Measurements from ENCODE around the gene NALCN. TPM values are rescaled to one million over a fixed set of nuclear protein-coding genes. Genes with fewer than 3 reads are reported as not detected.

The NALCN gene
- total RNA-seq, 2 donors from 2014 or later: 3.2 TPM; not detected in 1

- TF ChIP-seq POLR2AphosphoS5 (IDR thresholded peaks at IDR 0.05) (no peak), POLR2A (IDR thresholded peaks at IDR 0.05) (no peak), CTCF (IDR thresholded peaks at IDR 0.05) (no peak)
- Histone ChIP-seq H3K4me3 (no peak overlapping the region), H3K36me3 (no peaks in the 10 kb centered on the region), H3K27ac (no peak overlapping the region), H3K9me3 (no peaks in the 10 kb centered on the region), H3K4me1 (replicated peaks) (no peaks in the 10 kb centered on the region), H3K27me3 (replicated peaks; ENCODE audit: insufficient read depth) (no peaks in the 10 kb centered on the region)
- DNase-seq (ENCODE audit: low spot score): no peak
- 84% methylated on average over 5 of the region's 5 CpGs for WGBS
- intact Hi-C loops (cut with DNase I): no loop called here
These were observed 77.1 kb downstream of the NALCN start for GRCh38 chr13:101339202-101339601.

DNA sequence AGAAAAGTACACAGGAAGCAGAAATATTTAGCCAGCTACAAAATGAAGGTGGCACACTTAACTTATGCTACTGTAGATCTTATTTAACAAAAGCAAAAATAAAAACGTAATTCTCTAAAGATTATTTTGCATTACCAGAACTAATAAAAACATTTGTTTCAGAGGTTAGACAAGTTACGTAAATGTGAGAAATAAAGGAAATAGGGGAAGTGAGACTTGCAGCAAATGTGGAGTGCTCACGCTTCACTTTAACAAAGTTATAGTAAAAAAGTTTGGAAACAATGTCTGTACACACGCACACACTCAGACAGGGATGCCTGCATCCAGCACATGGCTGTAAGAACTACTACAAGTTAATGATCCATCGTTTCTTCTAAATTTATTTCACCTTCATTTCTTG, 83.7 kb downstream of the NALCN start:
- no peaks in the 10 kb centered on the region for H3K27me3 ChIP-seq (replicated peaks; ENCODE audit: insufficient read depth)
- TF ChIP-seq CTCF (IDR thresholded peaks at IDR 0.05): no peak
- no peak for TF ChIP-seq POLR2AphosphoS5 (IDR thresholded peaks at IDR 0.05)
- no peak for TF ChIP-seq POLR2A (IDR thresholded peaks at IDR 0.05)
- H3K36me3 ChIP-seq: no peaks in the 10 kb centered on the region
- DNase-seq (ENCODE audit: low spot score): no peak
- no peak overlapping the region for H3K4me3 ChIP-seq
- no peaks in the 10 kb centered on the region for H3K9me3 ChIP-seq
- no peaks in the 10 kb centered on the region for H3K4me1 ChIP-seq (replicated peaks)
- H3K27ac ChIP-seq: no peak overlapping the region
- WGBS: 86% methylated on average over 5 of the region's 5 CpGs
- intact Hi-C loops (cut with DNase I): no loop called here

DNA sequence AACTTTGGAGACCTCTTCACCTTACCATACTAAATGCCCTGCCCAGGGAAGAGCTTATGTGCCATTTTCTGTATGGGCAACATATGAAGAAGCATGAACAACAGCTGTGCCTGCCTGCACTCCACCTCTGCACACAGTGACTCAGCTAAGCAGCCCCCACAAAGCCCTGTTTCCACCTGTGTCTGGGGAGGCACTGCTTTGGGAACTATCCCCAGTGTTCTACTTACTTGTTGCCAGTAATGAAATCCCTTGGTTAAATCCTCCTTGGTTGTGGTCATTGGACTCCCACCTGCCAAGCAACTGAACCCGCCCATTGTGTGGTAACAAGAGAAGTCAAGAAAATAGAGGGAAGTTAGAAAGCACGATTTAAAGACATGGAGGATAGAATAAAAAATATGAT, 84.6 kb downstream of the NALCN start:
- Histone ChIP-seq H3K4me3 (no peak overlapping the region), H3K27ac (no peak overlapping the region), H3K9me3 (no peaks in the 10 kb centered on the region), H3K27me3 (replicated peaks; ENCODE audit: insufficient read depth) (no peaks in the 10 kb centered on the region), H3K4me1 (replicated peaks) (no peaks in the 10 kb centered on the region), H3K36me3 (no peaks in the 10 kb centered on the region)
- no peak for TF ChIP-seq CTCF (IDR thresholded peaks at IDR 0.05)
- TF ChIP-seq POLR2AphosphoS5 (IDR thresholded peaks at IDR 0.05): no peak
- TF ChIP-seq POLR2A (IDR thresholded peaks at IDR 0.05): no peak
- intact Hi-C loops (cut with DNase I): no loop called here
- no peak for DNase-seq (ENCODE audit: low spot score)
- WGBS: 84% methylated on average over 2 of the region's 2 CpGs

GRCh38 chr13:101327871-101328270, 88.4 kb downstream of the NALCN start:
- Histone ChIP-seq H3K27me3 (replicated peaks; ENCODE audit: insufficient read depth) (no peaks in the 10 kb centered on the region), H3K36me3 (no peaks in the 10 kb centered on the region), H3K27ac (no peak overlapping the region), H3K4me3 (no peak overlapping the region), H3K4me1 (replicated peaks) (no peaks in the 10 kb centered on the region), H3K9me3 (no peaks in the 10 kb centered on the region)
- intact Hi-C loops (cut with DNase I): no loop called here
- WGBS: 22% methylated on average over 3 of the region's 3 CpGs
- TF ChIP-seq POLR2A (IDR thresholded peaks at IDR 0.05): no peak
- TF ChIP-seq POLR2AphosphoS5 (IDR thresholded peaks at IDR 0.05): no peak
- TF ChIP-seq CTCF (IDR thresholded peaks at IDR 0.05): no peak
- no peak for DNase-seq (ENCODE audit: low spot score)

GRCh38 chr13:101326710-101327109, 89.6 kb downstream of the NALCN start:
- H3K4me3 ChIP-seq: no peak overlapping the region
- TF ChIP-seq POLR2A (IDR thresholded peaks at IDR 0.05) (no peak), CTCF (IDR thresholded peaks at IDR 0.05) (no peak), POLR2AphosphoS5 (IDR thresholded peaks at IDR 0.05) (no peak)
- no peak for DNase-seq (ENCODE audit: low spot score)
- no peaks in the 10 kb centered on the region for H3K36me3 ChIP-seq
- intact Hi-C loops (cut with DNase I): no loop called here
- no peaks in the 10 kb centered on the region for H3K27me3 ChIP-seq (replicated peaks; ENCODE audit: insufficient read depth)
- H3K4me1 ChIP-seq (replicated peaks): no peaks in the 10 kb centered on the region
- 90% methylated on average over 4 of the region's 4 CpGs for WGBS
- no peak overlapping the region for H3K27ac ChIP-seq
- H3K9me3 ChIP-seq: no peaks in the 10 kb centered on the region

All from prostate gland (tissue), 2 donors.